Stimulated activated effector memory CD8-positive, alpha-beta T cell treated with anti-CD3 and anti-CD28 coated beads, Interleukin-12 subunit alpha, Interleukin-12 subunit beta, amount 100 ng/mL, for 72 hours (primary cell): ENCODE results near the gene LMBRD1.
"Not testable (repeated sequence)": the region's sequence is repeated elsewhere in the genome, so short reads cannot be mapped to it uniquely, and the experiment has no call there.

Experiments
- ATAC-seq: fragments of 150-1000 bp; cut with Tn5 transposase; 2 replicates; pipeline ENCODE4 v1.10.0; 2021
- DNase-seq, 2 donors: peaks; one replicate each; pipeline ENCODE4 v3.0.0; 2021 to 2022; ENCODE audit warnings: low spot score in 2 of 2
- H3K27ac Mint-ChIP-seq: one replicate; pipeline ENCODE4 v1.8.0; 2022; ENCODE audit warnings: mild to moderate bottlenecking, mixed read lengths
- H3K36me3 Mint-ChIP-seq: one replicate; pipeline ENCODE4 v1.8.0; 2022; ENCODE audit warnings: mild to moderate bottlenecking, mixed read lengths
- H3K4me1 Mint-ChIP-seq: one replicate; pipeline ENCODE4 v1.8.0; 2022; ENCODE audit warnings: mixed read lengths
- H3K4me3 Mint-ChIP-seq: one replicate; pipeline ENCODE4 v1.8.0; 2022; ENCODE audit warnings: mild to moderate bottlenecking, mixed read lengths
- H3K9me3 Mint-ChIP-seq: one replicate; pipeline ENCODE4 v1.8.0; 2022; ENCODE audit warnings: mixed read lengths

LMBRD1 gene

DNA sequence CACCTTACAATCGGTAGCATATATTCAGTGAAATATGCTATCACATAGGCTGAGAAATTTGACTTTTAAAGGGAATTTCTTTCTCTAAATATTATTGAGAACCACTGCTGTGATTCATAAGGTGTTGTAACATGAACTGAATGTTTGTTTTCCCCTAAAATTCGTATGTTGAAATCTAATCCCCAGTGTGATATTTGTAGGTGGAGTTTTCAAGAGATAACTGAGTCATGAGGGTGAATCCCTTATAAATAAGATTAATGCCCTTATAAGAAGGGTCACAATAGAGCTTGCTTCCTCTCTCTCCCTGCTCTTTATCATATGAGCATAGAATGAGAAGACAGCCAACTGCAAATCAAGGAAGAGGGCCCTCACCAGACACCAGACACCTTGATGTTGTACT is 64.8 kb downstream of the LMBRD1 start:
- no peak overlapping the region for H3K4me3 Mint-ChIP-seq
- H3K36me3 Mint-ChIP-seq: peaks cover 16% of the 10 kb centered on the region
- H3K4me1 Mint-ChIP-seq: no peaks in the 10 kb centered on the region
- no peak overlapping the region for H3K27ac Mint-ChIP-seq
- no peak for DNase-seq
- no peaks in the 10 kb centered on the region for H3K9me3 Mint-ChIP-seq
- ATAC-seq: no peak

- DNase-seq (no peak), ATAC-seq (no peak)
- Mint-ChIP-seq H3K9me3 (peaks cover 5% of the 10 kb centered on the region), H3K27ac (no peak overlapping the region), H3K4me3 (no peak overlapping the region), H3K4me1 (peaks cover 12% of the 10 kb centered on the region), H3K36me3 (peaks cover 15% of the 10 kb centered on the region)
Measured at GRCh38 chr6:69729870-69730449, 66.8 kb downstream of the LMBRD1 start.

- ATAC-seq (no peak), DNase-seq (no peak)
- Mint-ChIP-seq H3K9me3 (peaks cover 7% of the 10 kb centered on the region), H3K27ac (no peak overlapping the region), H3K36me3 (peaks cover 29% of the 10 kb centered on the region), H3K4me3 (no peak overlapping the region), H3K4me1 (peaks cover 18% of the 10 kb centered on the region)
Measured at GRCh38 chr6:69722683-69723082, 74.1 kb downstream of the LMBRD1 start.

DNA sequence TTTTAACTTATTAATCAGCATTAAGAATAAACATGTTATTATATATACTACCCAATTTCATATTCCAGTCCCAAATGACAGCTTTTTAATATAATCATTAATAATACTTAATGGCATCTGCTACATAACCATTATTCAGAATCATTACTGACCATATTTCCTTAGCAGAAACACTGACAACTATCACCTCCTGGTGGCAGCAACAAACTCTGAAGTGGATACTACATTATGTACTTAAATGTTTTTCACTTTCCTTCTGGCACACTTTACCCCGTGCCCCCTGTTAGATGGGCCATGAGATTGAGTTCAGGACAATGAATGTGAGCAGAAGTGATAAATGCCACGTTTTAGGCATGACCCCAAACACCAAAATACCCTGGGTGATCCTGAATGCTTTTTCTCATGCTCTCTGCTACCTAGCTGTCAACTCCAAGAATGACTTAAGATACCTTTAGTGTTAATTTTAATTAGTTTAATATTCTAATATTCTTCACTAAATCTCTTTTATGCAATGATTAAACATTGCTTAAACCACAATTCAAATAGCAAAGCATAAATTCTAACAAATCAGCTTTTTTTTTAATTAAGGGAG is 77.1 kb downstream of the LMBRD1 start:
- Mint-ChIP-seq H3K4me3 (no peak overlapping the region), H3K4me1 (peaks cover 8% of the 10 kb centered on the region), H3K9me3 (peaks cover 2% of the 10 kb centered on the region), H3K27ac (no peak overlapping the region), H3K36me3 (peaks cover 49% of the 10 kb centered on the region)
- DNase-seq (no peak), ATAC-seq (no peak)

DNA sequence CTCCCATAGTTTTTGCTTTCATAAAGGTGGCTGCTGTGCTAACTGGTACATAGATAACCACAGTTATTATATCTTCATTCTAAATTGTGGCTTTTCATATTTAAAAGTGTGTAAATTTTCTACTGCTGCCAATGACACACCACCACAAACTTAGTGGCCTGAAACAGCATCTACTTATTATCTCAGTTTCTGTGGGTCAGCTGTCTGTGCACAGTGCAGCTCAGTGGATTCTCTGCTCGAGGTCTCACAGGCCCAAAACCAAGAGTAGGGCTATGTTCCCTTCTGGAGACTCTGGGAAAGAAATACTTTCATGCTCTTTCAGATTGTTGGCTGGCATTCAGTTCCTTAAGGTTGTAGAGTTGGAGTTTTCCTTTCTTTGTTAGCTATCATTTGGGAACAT is 90.1 kb downstream of the LMBRD1 start:
- no peak overlapping the region for H3K4me3 Mint-ChIP-seq
- no peak overlapping the region for H3K27ac Mint-ChIP-seq
- ATAC-seq (no peak), DNase-seq (no peak)
- H3K9me3 Mint-ChIP-seq: no peaks in the 10 kb centered on the region
- H3K36me3 Mint-ChIP-seq: peaks cover 34% of the 10 kb centered on the region
- H3K4me1 Mint-ChIP-seq: no peaks in the 10 kb centered on the region

- no peak overlapping the region for H3K4me3 Mint-ChIP-seq
- no peak for ATAC-seq
- H3K27ac Mint-ChIP-seq: no peak overlapping the region
- peaks cover 41% of the 10 kb centered on the region for H3K36me3 Mint-ChIP-seq
- H3K9me3 Mint-ChIP-seq: no peaks in the 10 kb centered on the region
- no peaks in the 10 kb centered on the region for H3K4me1 Mint-ChIP-seq
- DNase-seq: no peak
Measured at GRCh38 chr6:69705954-69706353, 90.9 kb downstream of the LMBRD1 start.

- Mint-ChIP-seq H3K4me1 (no peaks in the 10 kb centered on the region), H3K4me3 (no peak overlapping the region), H3K9me3 (no peaks in the 10 kb centered on the region), H3K36me3 (peaks cover 50% of the 10 kb centered on the region), H3K27ac (no peak overlapping the region)
- DNase-seq (no peak), ATAC-seq (no peak)
Measured at GRCh38 chr6:69704916-69705315, 91.9 kb downstream of the LMBRD1 start.

DNA sequence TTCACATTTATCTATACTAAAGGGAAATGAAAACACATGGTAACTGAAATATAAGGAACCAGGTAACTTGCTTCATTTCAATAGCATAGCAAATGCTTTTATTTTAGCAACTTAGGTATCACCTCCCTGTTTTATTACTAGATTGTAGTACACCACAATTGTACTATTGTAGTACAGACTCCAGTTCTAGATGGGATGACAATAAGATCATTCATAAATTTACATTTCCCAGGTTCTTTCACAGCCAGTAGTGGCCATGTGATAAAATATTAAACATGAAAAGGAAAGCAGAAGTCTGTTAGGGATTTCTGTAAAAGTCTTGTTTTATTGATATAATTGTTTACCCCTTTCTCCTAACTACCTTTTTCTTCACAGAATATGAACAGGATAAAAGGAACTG is 97.2 kb downstream of the LMBRD1 start:
- Mint-ChIP-seq H3K27ac (no peak overlapping the region), H3K4me3 (no peak overlapping the region), H3K9me3 (no peaks in the 10 kb centered on the region), H3K36me3 (peaks cover 66% of the 10 kb centered on the region), H3K4me1 (peaks cover 8% of the 10 kb centered on the region)
- DNase-seq: no peak
- ATAC-seq: no peak

DNA sequence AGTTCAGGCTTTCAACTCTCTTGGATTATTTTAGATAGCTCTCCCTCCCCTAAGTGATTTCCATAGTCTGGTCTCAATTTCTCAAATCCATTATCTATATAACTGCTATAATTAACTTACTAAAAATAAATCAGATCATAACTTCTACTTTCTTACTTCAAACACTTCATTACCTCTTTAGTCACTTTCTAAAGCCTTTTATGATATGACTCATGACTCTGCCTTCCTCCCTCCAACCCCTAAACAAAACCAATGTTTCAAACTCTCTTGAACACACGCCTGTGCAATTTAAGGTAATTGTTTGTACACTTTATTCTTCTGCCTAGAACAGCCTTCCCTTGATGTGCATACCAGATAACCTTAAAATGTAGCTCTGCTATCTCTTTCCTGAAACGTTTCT is 100.5 kb downstream of the LMBRD1 start:
- Mint-ChIP-seq H3K4me1 (peaks cover 8% of the 10 kb centered on the region), H3K4me3 (no peak overlapping the region), H3K9me3 (no peaks in the 10 kb centered on the region), H3K36me3 (peaks cover 69% of the 10 kb centered on the region), H3K27ac (no peak overlapping the region)
- DNase-seq (no peak), ATAC-seq (no peak)

DNA sequence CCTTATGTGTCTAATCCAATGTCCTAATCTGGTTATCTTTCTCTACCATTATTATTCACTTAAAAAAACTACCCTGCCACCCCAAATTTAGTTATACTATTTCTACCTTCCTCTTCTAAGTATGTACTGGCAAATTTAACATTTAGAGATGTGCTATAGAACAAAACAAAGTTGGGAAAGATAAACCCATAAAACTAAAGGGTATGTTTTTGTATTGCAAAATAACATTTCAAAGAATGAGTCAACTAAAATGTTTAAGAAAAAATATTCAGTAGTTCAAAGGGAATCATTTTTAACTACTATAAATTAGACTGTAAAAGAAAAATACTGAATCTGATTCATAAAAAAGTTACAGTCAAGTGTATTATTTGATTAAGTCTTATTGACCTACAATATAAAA is 103.0 kb downstream of the LMBRD1 start:
- H3K9me3 Mint-ChIP-seq: no peaks in the 10 kb centered on the region

GRCh38 chr6:69690986-69691385 is 105.8 kb downstream of the LMBRD1 start:
- no peak for DNase-seq
- no peak overlapping the region for H3K27ac Mint-ChIP-seq
- no peaks in the 10 kb centered on the region for H3K9me3 Mint-ChIP-seq
- no peak for ATAC-seq
- H3K4me3 Mint-ChIP-seq: no peak overlapping the region
- H3K4me1 Mint-ChIP-seq: no peaks in the 10 kb centered on the region
- peaks cover 24% of the 10 kb centered on the region for H3K36me3 Mint-ChIP-seq

More for the DNA sequence above, 103.0 kb downstream of the LMBRD1 start:
- H3K4me3 Mint-ChIP-seq: no peak overlapping the region
- peaks cover 8% of the 10 kb centered on the region for H3K4me1 Mint-ChIP-seq
- no peak overlapping the region for H3K27ac Mint-ChIP-seq
- ATAC-seq (no peak), DNase-seq (no peak)
- peaks cover 52% of the 10 kb centered on the region for H3K36me3 Mint-ChIP-seq

- ATAC-seq: no peak
- no peak overlapping the region for H3K4me3 Mint-ChIP-seq
- no peak for DNase-seq
- peaks cover 32% of the 10 kb centered on the region for H3K36me3 Mint-ChIP-seq
- no peak overlapping the region for H3K27ac Mint-ChIP-seq
- no peaks in the 10 kb centered on the region for H3K4me1 Mint-ChIP-seq
- H3K9me3 Mint-ChIP-seq: no peaks in the 10 kb centered on the region
Measured at GRCh38 chr6:69680302-69680701, 116.5 kb downstream of the LMBRD1 start.

- DNase-seq (no peak), ATAC-seq (no peak)
- Mint-ChIP-seq H3K9me3 (no peaks in the 10 kb centered on the region), H3K27ac (no peak overlapping the region), H3K36me3 (peaks cover 42% of the 10 kb centered on the region), H3K4me1 (no peaks in the 10 kb centered on the region), H3K4me3 (no peak overlapping the region)
Measured at GRCh38 chr6:69673298-69673697, 123.5 kb downstream of the LMBRD1 start.

- ATAC-seq (no peak), DNase-seq (no peak)
- Mint-ChIP-seq H3K4me1 (no peaks in the 10 kb centered on the region), H3K36me3 (peaks cover 2% of the 10 kb centered on the region), H3K9me3 (no peaks in the 10 kb centered on the region), H3K4me3 (no peak overlapping the region), H3K27ac (no peak overlapping the region)
Measured at GRCh38 chr6:69668916-69669315, 127.9 kb downstream of the LMBRD1 start.

- H3K36me3 Mint-ChIP-seq, H3K27ac Mint-ChIP-seq, H3K4me1 Mint-ChIP-seq, H3K9me3 Mint-ChIP-seq, ATAC-seq, H3K4me3 Mint-ChIP-seq, DNase-seq: not testable (repeated sequence)
Measured at GRCh38 chr6:69666779-69667178, 130.0 kb downstream of the LMBRD1 start.

- H3K36me3 Mint-ChIP-seq: no peaks in the 10 kb centered on the region
- no peaks in the 10 kb centered on the region for H3K9me3 Mint-ChIP-seq
- no peaks in the 10 kb centered on the region for H3K4me1 Mint-ChIP-seq
- no peak overlapping the region for H3K4me3 Mint-ChIP-seq
- no peak overlapping the region for H3K27ac Mint-ChIP-seq
- ATAC-seq: no peak
- DNase-seq: no peak
Measured at GRCh38 chr6:69665437-69665836, 131.4 kb downstream of the LMBRD1 start.
